ENCODE measurements around the gene SCRG1.

SCRG1 gene

GRCh38 chr4:173357939-173358338 lies 41.0 kb downstream of the SCRG1 start:
- DNase-seq = no peak

- no peak for DNase-seq
These were observed 51.4 kb downstream of the SCRG1 start for GRCh38 chr4:173347467-173347866.

- no peak for DNase-seq
These were observed 52.8 kb downstream of the SCRG1 start for GRCh38 chr4:173346074-173346473.

GRCh38 chr4:173345648-173346047 lies 53.3 kb downstream of the SCRG1 start:
- DNase-seq = no peak

GRCh38 chr4:173343832-173344397 lies 55.0 kb downstream of the SCRG1 start:
- no peak for DNase-seq

GRCh38 chr4:173337463-173337862 lies 61.5 kb downstream of the SCRG1 start:
- no peak for DNase-seq

- DNase-seq = peak in 1 of 2 donors; percentile 35
These were observed 63.8 kb downstream of the SCRG1 start for GRCh38 chr4:173334891-173335752.

Measured in CD4-positive, alpha-beta T cell treated with Interferon alpha-2 for 1 hour (primary cell).